Measurements from ENCODE around the gene SYNGAP1. TPM values are rescaled to one million over a fixed set of nuclear protein-coding genes. Genes with fewer than 3 reads are reported as not detected.

Gene SYNGAP1
- total RNA-seq, 4 donors from 2014 or later, result 0.71 to 2.3 (median 1.3) TPM

DNA sequence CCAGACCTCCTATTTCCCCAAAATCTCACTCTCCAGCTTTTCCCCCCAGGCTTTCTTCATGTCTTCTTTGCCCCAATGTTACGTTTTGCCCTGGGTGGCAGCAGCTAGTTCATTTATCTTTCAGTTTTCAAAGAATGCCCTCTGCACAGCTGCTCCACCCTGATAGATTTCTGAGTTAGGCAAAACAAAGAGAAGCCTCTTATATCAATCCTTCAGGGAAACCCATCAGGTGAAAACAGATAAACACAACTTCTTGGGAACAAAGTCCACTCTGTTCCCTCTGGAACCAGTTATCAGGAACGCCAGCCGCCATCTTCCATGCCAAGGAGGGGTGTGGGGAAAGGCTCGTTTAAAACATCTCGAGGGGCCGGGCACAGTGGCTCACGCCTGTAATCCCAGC lies 68.5 kb downstream of the SYNGAP1 start:
- H3K27me3 ChIP-seq, result no peaks in the 10 kb centered on the region
- intact Hi-C loops (cut with DNase I; ENCODE audit: low total_unique reads) (no loop called here), in situ Hi-C loops (cut with MboI; ENCODE audit: low sequenced_read_pairs in 4 of 4) (no loop called here)
- no peak for DNase-seq
- H3K4me1 ChIP-seq, result no peaks in the 10 kb centered on the region
- ATAC-seq, result no peak
- H3K27ac ChIP-seq, result no peak overlapping the region
- no peak overlapping the region for H3K4me3 ChIP-seq
- no peaks in the 10 kb centered on the region for H3K9me3 ChIP-seq
- TF ChIP-seq POLR2A (IDR thresholded peaks at IDR 0.05), result no peak
- TF ChIP-seq, protein P1, sequence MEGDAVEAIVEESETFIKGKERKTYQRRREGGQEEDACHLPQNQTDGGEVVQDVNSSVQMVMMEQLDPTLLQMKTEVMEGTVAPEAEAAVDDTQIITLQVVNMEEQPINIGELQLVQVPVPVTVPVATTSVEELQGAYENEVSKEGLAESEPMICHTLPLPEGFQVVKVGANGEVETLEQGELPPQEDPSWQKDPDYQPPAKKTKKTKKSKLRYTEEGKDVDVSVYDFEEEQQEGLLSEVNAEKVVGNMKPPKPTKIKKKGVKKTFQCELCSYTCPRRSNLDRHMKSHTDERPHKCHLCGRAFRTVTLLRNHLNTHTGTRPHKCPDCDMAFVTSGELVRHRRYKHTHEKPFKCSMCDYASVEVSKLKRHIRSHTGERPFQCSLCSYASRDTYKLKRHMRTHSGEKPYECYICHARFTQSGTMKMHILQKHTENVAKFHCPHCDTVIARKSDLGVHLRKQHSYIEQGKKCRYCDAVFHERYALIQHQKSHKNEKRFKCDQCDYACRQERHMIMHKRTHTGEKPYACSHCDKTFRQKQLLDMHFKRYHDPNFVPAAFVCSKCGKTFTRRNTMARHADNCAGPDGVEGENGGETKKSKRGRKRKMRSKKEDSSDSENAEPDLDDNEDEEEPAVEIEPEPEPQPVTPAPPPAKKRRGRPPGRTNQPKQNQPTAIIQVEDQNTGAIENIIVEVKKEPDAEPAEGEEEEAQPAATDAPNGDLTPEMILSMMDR (IDR thresholded peaks at IDR 0.05 in 4 of 5, conservative IDR thresholded peaks at IDR 0.05 in 1 of 5), result no peak
- no peaks in the 10 kb centered on the region for H3K36me3 ChIP-seq

DNA sequence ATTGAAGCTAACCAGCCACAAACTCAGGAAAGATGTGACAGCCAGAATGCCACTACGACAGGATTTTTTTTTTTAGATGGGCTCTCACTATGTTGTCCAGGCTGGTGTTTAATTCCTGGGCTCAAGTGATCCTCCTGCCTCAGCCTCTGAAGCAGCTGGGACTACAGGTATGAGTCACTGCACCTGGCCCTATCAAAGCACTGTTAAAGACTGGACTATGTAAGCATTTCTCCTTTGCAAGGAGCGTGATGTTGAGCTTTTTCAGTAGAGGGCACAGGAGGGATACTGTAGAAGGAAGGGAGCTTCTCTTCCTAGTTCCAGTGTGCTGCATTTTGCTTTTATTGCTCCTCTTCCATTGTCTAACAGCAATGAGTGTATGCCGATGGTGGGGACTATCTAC lies 70.3 kb downstream of the SYNGAP1 start:
- ATAC-seq, result no peak
- Histone ChIP-seq H3K4me3 (no peak overlapping the region), H3K9me3 (no peaks in the 10 kb centered on the region), H3K4me1 (no peaks in the 10 kb centered on the region), H3K27me3 (no peaks in the 10 kb centered on the region), H3K36me3 (no peaks in the 10 kb centered on the region), H3K27ac (no peak overlapping the region)
- TF ChIP-seq, protein P1 (IDR thresholded peaks at IDR 0.05 in 4 of 5, conservative IDR thresholded peaks at IDR 0.05 in 1 of 5), result no peak
- no peak for TF ChIP-seq POLR2A (IDR thresholded peaks at IDR 0.05)
- DNase-seq, result no peak
- intact Hi-C loops (cut with DNase I; ENCODE audit: low total_unique reads) (no loop called here), in situ Hi-C loops (cut with MboI; ENCODE audit: low sequenced_read_pairs in 4 of 4) (no loop called here)

DNA sequence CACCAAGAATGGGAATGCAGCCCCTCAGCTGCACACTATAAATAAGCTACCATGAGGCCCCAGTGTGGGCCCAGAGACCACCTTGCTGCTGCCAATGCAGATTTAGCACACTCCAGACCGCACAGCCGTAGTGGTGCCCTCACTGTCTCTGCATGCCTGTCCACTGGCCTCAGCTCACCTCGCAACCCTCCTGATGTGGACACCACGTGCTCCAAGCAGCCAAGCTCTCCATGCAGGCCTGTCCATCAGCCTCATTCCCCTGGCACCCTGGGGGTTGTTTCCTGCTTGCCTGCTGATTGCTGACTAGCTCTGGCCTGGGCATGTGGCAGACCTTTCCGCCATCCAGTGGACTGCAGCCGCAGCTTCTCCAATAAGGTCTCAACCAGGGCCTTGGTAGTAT lies 70.8 kb downstream of the SYNGAP1 start:
- ATAC-seq (no peak), DNase-seq (no peak)
- Histone ChIP-seq H3K36me3 (no peaks in the 10 kb centered on the region), H3K27me3 (no peaks in the 10 kb centered on the region), H3K27ac (no peak overlapping the region), H3K9me3 (no peaks in the 10 kb centered on the region), H3K4me1 (no peaks in the 10 kb centered on the region), H3K4me3 (no peak overlapping the region)
- in situ Hi-C loops (cut with MboI; ENCODE audit: low sequenced_read_pairs in 4 of 4), result no loop called here
- no peak for TF ChIP-seq POLR2A (IDR thresholded peaks at IDR 0.05)
- TF ChIP-seq, protein P1 (IDR thresholded peaks at IDR 0.05 in 4 of 5, conservative IDR thresholded peaks at IDR 0.05 in 1 of 5), result no peak
- intact Hi-C loops (cut with DNase I; ENCODE audit: low total_unique reads), result no loop called here

DNA sequence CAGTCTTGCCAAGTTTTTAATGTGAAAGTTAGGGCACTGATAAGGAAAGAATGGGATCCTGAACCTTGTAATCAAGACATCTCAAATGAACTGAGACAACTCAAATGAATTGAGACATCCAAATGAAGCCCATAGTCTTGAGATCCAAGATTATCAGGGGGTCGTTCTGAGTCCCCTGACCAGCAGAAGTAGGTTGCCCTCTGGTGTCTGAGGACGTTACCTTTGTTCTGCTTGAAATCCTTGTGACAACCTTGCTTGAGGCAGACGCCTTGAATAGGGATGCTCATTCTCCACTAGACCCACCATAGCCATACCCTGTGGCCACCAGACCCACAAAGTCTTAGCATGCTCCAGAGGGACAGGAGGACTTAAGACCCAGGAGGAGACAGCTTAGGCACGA lies 72.2 kb downstream of the SYNGAP1 start:
- in situ Hi-C loops (cut with MboI; ENCODE audit: low sequenced_read_pairs in 4 of 4), result no loop called here
- no peak overlapping the region for H3K27ac ChIP-seq
- intact Hi-C loops (cut with DNase I; ENCODE audit: low total_unique reads), result no loop called here

DNA sequence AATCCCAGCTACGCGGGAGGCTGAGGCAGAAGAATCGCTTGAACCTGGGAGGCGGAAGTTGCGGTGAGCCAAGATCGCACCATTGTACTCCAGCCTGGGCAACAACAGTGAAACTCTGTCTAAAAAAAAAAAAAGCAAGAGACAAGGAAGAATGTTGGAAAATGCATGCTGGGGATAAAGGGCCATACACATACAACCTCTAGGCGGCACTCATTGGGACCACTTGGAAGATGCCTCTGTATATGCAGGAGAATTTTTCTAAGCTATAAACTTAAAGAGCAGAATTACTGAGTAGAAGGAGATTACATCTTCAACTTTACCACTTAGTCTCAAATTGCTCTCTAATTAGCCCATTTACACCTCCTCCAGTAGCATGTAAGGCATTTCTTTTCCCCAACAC lies 77.3 kb downstream of the SYNGAP1 start:
- Histone ChIP-seq H3K36me3 (no peaks in the 10 kb centered on the region), H3K9me3 (no peaks in the 10 kb centered on the region), H3K4me1 (no peaks in the 10 kb centered on the region), H3K27me3 (no peaks in the 10 kb centered on the region), H3K27ac (no peak overlapping the region), H3K4me3 (no peak overlapping the region)
- intact Hi-C loops (cut with DNase I; ENCODE audit: low total_unique reads), result no loop called here
- DNase-seq, result no peak
- no peak for ATAC-seq
- no peak for TF ChIP-seq POLR2A (IDR thresholded peaks at IDR 0.05)
- TF ChIP-seq, protein P1 (IDR thresholded peaks at IDR 0.05 in 4 of 5, conservative IDR thresholded peaks at IDR 0.05 in 1 of 5), result no peak
- in situ Hi-C loops (cut with MboI; ENCODE audit: low sequenced_read_pairs in 4 of 4), result no loop called here

More for the DNA sequence above, 72.2 kb downstream of the SYNGAP1 start:
- Histone ChIP-seq H3K9me3 (no peaks in the 10 kb centered on the region), H3K4me1 (no peaks in the 10 kb centered on the region), H3K4me3 (no peak overlapping the region), H3K27me3 (no peaks in the 10 kb centered on the region), H3K36me3 (no peaks in the 10 kb centered on the region)
- TF ChIP-seq, protein P1 (IDR thresholded peaks at IDR 0.05 in 4 of 5, conservative IDR thresholded peaks at IDR 0.05 in 1 of 5), result no peak
- no peak for TF ChIP-seq POLR2A (IDR thresholded peaks at IDR 0.05)
- no peak for DNase-seq
- ATAC-seq, result no peak

Measured in gastrocnemius medialis (tissue), 4 donors.